ENCODE data around the gene GFPT2. TPM values are rescaled to one million over a fixed set of nuclear protein-coding genes. Genes with fewer than 3 reads are reported as not detected.

Gene GFPT2
- total and polyA plus RNA-seq, 7 donors = 1.2 to 42.7 (median 16.1) TPM

GRCh38 chr5:180305481-180305880, 47.7 kb downstream of the GFPT2 start:
- Histone ChIP-seq H3K27ac (no peak overlapping the region), H3K27me3 (no peaks in the 10 kb centered on the region), H3K9me3 (no peaks in the 10 kb centered on the region), H3K4me3 (no peak overlapping the region), H3K4me1 (no peaks in the 10 kb centered on the region), H3K36me3 (peaks cover 0 to 20% (median 0%) of the 10 kb centered on the region in 4 donors)
- intact Hi-C loops (cut with DNase I) = no loop called here
- 89 to 93% methylated on average over 12 of the region's 12 CpGs for WGBS, 2 donors
- no peak for DNase-seq
- TF ChIP-seq POLR2AphosphoS5 (IDR thresholded peaks at IDR 0.05) = no peak
- no peak for TF ChIP-seq EP300 (IDR thresholded peaks at IDR 0.05)
- TF ChIP-seq CTCF (IDR thresholded peaks at IDR 0.05) = no peak
- no peak for TF ChIP-seq POLR2A (IDR thresholded peaks at IDR 0.05)

- Histone ChIP-seq H3K4me3 (no peak overlapping the region), H3K4me1 (no peaks in the 10 kb centered on the region), H3K27me3 (no peaks in the 10 kb centered on the region), H3K9me3 (no peaks in the 10 kb centered on the region), H3K36me3 (peaks cover 0 to 20% (median 0%) of the 10 kb centered on the region in 4 donors), H3K27ac (no peak overlapping the region)
- WGBS, 2 donors = 85 to 86% methylated on average over 18 of the region's 18 CpGs
- DNase-seq = no peak
- no peak for TF ChIP-seq POLR2AphosphoS5 (IDR thresholded peaks at IDR 0.05)
- TF ChIP-seq EP300 (IDR thresholded peaks at IDR 0.05) = no peak
- no peak for TF ChIP-seq CTCF (IDR thresholded peaks at IDR 0.05)
- TF ChIP-seq POLR2A (IDR thresholded peaks at IDR 0.05) = no peak
- intact Hi-C loops (cut with DNase I) = no loop called here
These were observed 48.4 kb downstream of the GFPT2 start for GRCh38 chr5:180304431-180305375.

GRCh38 chr5:180304016-180304292, 49.2 kb downstream of the GFPT2 start:
- WGBS, 2 donors = 88 to 92% methylated on average over 4 of the region's 4 CpGs
- Histone ChIP-seq H3K9me3 (no peaks in the 10 kb centered on the region), H3K27me3 (no peaks in the 10 kb centered on the region), H3K4me1 (no peaks in the 10 kb centered on the region), H3K27ac (no peak overlapping the region), H3K36me3 (peaks cover 0 to 20% (median 0%) of the 10 kb centered on the region in 4 donors), H3K4me3 (no peak overlapping the region)
- no peak for DNase-seq
- TF ChIP-seq POLR2A (IDR thresholded peaks at IDR 0.05) (no peak), POLR2AphosphoS5 (IDR thresholded peaks at IDR 0.05) (no peak), CTCF (IDR thresholded peaks at IDR 0.05) (no peak), EP300 (IDR thresholded peaks at IDR 0.05) (no peak)
- intact Hi-C loops (cut with DNase I) = no loop called here

- Histone ChIP-seq H3K4me1 (no peaks in the 10 kb centered on the region), H3K27ac (no peak overlapping the region), H3K9me3 (no peaks in the 10 kb centered on the region), H3K27me3 (no peaks in the 10 kb centered on the region), H3K36me3 (peaks cover 0 to 20% (median 0%) of the 10 kb centered on the region in 4 donors), H3K4me3 (no peak overlapping the region)
- no peak for TF ChIP-seq POLR2AphosphoS5 (IDR thresholded peaks at IDR 0.05)
- TF ChIP-seq CTCF (IDR thresholded peaks at IDR 0.05) = no peak
- no peak for TF ChIP-seq POLR2A (IDR thresholded peaks at IDR 0.05)
- no peak for TF ChIP-seq EP300 (IDR thresholded peaks at IDR 0.05)
- 81 to 89% methylated on average over 17 of the region's 17 CpGs for WGBS, 2 donors
- intact Hi-C loops (cut with DNase I) = no loop called here
- DNase-seq = no peak
These were observed 49.7 kb downstream of the GFPT2 start for GRCh38 chr5:180303226-180304015.

Data from sigmoid colon (tissue), 7 donors.